Osteocyte (in vitro differentiated cells): ENCODE results near the gene GMCL2. TPM values are rescaled to one million over a fixed set of nuclear protein-coding genes. Genes with fewer than 3 reads are reported as not detected.
A peak's percentile ranks its signal among the peaks of the same experiment; 100 is the strongest.

Source experiments
- DNase-seq: peaks from one replicate; pipeline ENCODE4 v3.0.0; 2021; ENCODE audit warnings: mixed read lengths; ENCODE audit not compliant: unreplicated experiment; ENCODE audit errors: extremely low spot score
- H3K27ac Mint-ChIP-seq: one replicate; pipeline ENCODE4 v1.8.0; 2021; ENCODE audit warnings: mild to moderate bottlenecking, mixed read lengths; ENCODE audit not compliant: unreplicated experiment
- H3K27me3 Mint-ChIP-seq: one replicate; pipeline ENCODE4 v1.8.0; 2021; ENCODE audit warnings: mixed read lengths; ENCODE audit not compliant: unreplicated experiment
- H3K36me3 Mint-ChIP-seq: one replicate; pipeline ENCODE4 v1.8.0; 2021; ENCODE audit warnings: mixed read lengths; ENCODE audit not compliant: unreplicated experiment
- H3K4me1 Mint-ChIP-seq: one replicate; pipeline ENCODE4 v1.8.0; 2021; ENCODE audit warnings: mixed read lengths; ENCODE audit not compliant: unreplicated experiment
- H3K4me3 Mint-ChIP-seq: one replicate; pipeline ENCODE4 v1.8.0; 2021; ENCODE audit warnings: mild to moderate bottlenecking, moderate library complexity, mixed read lengths; ENCODE audit not compliant: unreplicated experiment
- H3K9me3 Mint-ChIP-seq: one replicate; pipeline ENCODE4 v1.8.0; 2021; ENCODE audit warnings: mixed read lengths; ENCODE audit not compliant: unreplicated experiment
- total RNA-seq: library from RNA; stranded (reverse); gene quantifications from 2 replicates; pipeline ENCODE4 v1.2.1, GENCODE V29; 2021
- TF ChIP-seq, protein P1 (sequence below): fragments of 200-600 bp; sonication (generic); IDR thresholded peaks from 2 replicates; pipeline ENCODE4 v1.5.0; 2021; ENCODE audit warnings: antibody characterized with exemption, mild to moderate bottlenecking, moderate library complexity

GMCL2 gene
- total RNA-seq, 1 donor from 2014 or later = not detected

DNA sequence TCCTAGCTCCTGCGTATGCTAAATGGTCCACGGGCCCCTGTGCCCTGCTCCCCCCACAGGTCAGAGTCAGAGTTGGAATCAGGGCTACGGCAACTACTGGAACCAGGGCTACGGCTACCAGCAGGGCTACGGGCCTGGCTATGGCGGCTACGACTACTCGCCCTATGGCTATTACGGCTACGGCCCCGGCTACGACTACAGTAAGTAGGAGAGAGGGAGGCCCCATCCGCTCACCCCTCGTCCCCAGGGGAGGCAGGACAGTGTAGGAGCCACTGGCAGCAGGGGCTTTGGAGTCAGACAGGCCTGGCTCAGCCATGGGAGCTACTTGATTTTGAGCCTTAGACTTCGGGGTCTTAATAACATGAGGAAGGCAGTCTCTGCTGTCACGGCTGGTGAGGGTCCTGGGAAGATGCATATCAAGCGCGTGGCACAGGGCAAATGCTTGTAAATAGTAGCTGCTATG is 22.9 kb upstream of the GMCL2 start:
- peaks cover 53% of the 10 kb centered on the region for H3K36me3 Mint-ChIP-seq

DNA sequence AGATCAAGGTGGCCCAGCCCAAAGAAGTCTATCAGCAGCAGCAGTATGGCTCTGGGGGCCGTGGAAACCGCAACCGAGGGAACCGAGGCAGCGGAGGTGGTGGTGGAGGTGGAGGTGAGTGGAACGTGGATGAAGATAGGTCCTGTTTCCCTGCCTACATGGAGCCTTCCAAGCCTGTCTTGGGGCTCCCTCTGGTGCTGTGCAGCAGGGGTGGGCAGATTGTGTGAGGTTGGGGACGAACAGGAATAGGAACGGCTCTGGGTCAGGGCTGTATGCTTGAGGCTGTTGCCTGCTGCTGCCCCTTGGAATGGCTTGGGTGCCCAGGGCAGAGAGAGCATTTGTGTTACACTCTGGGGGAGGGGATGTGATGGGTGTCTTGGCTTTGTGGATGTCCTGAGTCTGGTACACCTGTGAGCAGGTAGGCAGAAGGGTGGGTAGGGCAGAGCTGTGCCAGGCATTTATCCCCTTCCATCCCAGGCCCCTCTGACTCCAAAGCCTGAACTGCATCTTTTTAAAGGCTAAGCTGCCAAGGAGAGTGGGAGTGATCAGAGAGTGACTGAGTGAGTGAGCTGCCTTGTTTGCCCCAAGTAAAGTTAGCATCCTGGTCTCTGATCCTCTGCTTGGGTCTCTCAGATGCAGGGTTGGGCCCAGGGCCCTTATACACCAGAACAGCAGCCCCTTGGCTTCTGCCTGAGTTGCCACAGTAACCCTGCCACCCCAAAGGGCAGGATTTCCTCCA is 22.3 kb upstream of the GMCL2 start:
- H3K27ac Mint-ChIP-seq = peak overlapping the region; percentile 5
- no peaks in the 10 kb centered on the region for H3K27me3 Mint-ChIP-seq

More for the DNA sequence above, 22.9 kb upstream of the GMCL2 start:
- no peaks in the 10 kb centered on the region for H3K9me3 Mint-ChIP-seq
- no peak for DNase-seq
- no peak overlapping the region for H3K4me3 Mint-ChIP-seq
- H3K4me1 Mint-ChIP-seq = peaks cover 23% of the 10 kb centered on the region
- H3K27ac Mint-ChIP-seq = no peak overlapping the region
- no peaks in the 10 kb centered on the region for H3K27me3 Mint-ChIP-seq
- TF ChIP-seq, protein P1, sequence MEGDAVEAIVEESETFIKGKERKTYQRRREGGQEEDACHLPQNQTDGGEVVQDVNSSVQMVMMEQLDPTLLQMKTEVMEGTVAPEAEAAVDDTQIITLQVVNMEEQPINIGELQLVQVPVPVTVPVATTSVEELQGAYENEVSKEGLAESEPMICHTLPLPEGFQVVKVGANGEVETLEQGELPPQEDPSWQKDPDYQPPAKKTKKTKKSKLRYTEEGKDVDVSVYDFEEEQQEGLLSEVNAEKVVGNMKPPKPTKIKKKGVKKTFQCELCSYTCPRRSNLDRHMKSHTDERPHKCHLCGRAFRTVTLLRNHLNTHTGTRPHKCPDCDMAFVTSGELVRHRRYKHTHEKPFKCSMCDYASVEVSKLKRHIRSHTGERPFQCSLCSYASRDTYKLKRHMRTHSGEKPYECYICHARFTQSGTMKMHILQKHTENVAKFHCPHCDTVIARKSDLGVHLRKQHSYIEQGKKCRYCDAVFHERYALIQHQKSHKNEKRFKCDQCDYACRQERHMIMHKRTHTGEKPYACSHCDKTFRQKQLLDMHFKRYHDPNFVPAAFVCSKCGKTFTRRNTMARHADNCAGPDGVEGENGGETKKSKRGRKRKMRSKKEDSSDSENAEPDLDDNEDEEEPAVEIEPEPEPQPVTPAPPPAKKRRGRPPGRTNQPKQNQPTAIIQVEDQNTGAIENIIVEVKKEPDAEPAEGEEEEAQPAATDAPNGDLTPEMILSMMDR = no peak

GRCh38 chr5:178208540-178209227 is 21.5 kb upstream of the GMCL2 start:
- peaks cover 53% of the 10 kb centered on the region for H3K36me3 Mint-ChIP-seq
- H3K27ac Mint-ChIP-seq = no peak overlapping the region
- H3K27me3 Mint-ChIP-seq = no peaks in the 10 kb centered on the region
- DNase-seq = no peak
- H3K4me1 Mint-ChIP-seq = peaks cover 25% of the 10 kb centered on the region
- no peak overlapping the region for H3K4me3 Mint-ChIP-seq
- TF ChIP-seq, protein P1 = peak; percentile 27
- no peaks in the 10 kb centered on the region for H3K9me3 Mint-ChIP-seq

More for the DNA sequence above, 22.3 kb upstream of the GMCL2 start:
- peaks cover 23% of the 10 kb centered on the region for H3K4me1 Mint-ChIP-seq
- TF ChIP-seq, protein P1 = no peak
- DNase-seq = no peak
- peaks cover 53% of the 10 kb centered on the region for H3K36me3 Mint-ChIP-seq
- H3K4me3 Mint-ChIP-seq = no peak overlapping the region
- H3K9me3 Mint-ChIP-seq = no peaks in the 10 kb centered on the region

GRCh38 chr5:178207917-178208280 is 20.7 kb upstream of the GMCL2 start:
- Mint-ChIP-seq H3K9me3 (no peaks in the 10 kb centered on the region), H3K27me3 (no peaks in the 10 kb centered on the region), H3K4me1 (peaks cover 26% of the 10 kb centered on the region), H3K36me3 (peaks cover 50% of the 10 kb centered on the region), H3K4me3 (no peak overlapping the region), H3K27ac (peak overlapping the region; percentile 62)
- no peak for DNase-seq
- TF ChIP-seq, protein P1 = no peak

- Mint-ChIP-seq H3K27ac (peak overlapping the region; percentile 62), H3K4me3 (peak overlapping the region; percentile 18), H3K9me3 (no peaks in the 10 kb centered on the region), H3K4me1 (peaks cover 26% of the 10 kb centered on the region), H3K36me3 (peaks cover 50% of the 10 kb centered on the region), H3K27me3 (no peaks in the 10 kb centered on the region)
- TF ChIP-seq, protein P1 = no peak
- no peak for DNase-seq
Measured at GRCh38 chr5:178207183-178207916, 20.2 kb upstream of the GMCL2 start.
